NCI-H128 (cell line): ENCODE measurements around the gene MTCL1.

ENCODE experiments used
- DNase-seq: peaks from one replicate; lab custom pipeline; 2025; ENCODE audit not compliant: unreplicated experiment; lab: John Stamatoyannopoulos, UW

The MTCL1 gene

DNA sequence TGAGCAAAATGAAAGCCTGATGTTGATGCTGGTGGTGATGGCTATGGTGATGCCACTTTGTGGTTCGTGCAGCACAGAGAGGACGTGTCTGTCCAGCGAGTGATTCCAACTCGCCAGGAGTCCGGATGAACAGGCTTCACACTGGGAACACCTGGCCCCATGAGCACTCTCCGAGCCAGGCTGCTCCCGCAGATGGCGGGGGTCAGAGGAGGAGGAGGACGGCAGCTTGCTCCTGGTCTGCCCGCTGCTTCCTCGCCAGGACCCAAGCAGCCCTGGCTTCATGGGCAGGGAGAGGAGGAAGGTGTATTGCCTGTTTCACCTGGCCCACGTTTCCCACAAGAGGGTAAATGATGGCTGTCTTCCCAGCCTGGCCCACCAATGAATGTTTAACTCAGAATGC is 121.6 kb downstream of the MTCL1 start:
- no peak for DNase-seq

DNA sequence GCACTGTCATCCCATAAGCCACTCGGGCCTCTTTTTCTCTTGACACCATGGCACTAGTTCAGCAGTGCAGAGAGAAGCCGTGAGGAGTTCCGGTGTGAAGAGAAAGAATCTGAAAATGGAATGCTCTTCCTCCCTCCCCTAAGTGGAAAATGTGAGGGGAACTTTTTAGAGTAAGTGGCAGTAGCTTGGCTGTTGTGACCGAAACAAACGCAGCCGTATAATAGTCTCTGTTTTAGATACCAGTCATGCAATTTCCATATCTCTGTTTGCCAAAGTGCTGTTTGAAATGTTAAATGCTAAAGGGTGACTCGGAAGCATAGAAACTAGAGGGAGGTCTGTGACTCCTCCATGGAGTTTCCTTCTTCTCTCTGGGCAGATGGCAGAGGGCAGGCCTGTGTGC is 122.9 kb downstream of the MTCL1 start:
- no peak for DNase-seq

GRCh38 chr18:8828798-8829197 is 123.4 kb downstream of the MTCL1 start:
- no peak for DNase-seq

GRCh38 chr18:8830067-8831060 is 125.0 kb downstream of the MTCL1 start:
- no peak for DNase-seq

DNA sequence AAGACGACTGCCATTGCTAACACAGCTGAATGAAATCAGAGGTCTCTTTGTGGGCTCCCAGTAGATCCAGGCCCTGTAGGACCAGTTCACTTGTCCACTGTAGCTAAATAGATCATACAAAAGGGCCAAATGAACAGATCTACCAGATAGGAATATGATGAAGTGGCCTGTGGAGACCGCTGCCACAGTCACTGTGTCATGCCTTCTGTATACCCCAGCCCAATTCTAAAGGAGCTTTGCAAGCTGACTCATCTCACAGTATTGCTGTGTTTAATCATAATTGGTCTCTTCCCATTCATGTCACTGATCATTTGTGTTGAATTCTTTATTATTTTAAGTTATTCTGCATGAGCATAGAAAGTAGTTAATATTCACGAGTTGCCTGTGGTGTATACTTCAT is 125.8 kb downstream of the MTCL1 start:
- no peak for DNase-seq

DNA sequence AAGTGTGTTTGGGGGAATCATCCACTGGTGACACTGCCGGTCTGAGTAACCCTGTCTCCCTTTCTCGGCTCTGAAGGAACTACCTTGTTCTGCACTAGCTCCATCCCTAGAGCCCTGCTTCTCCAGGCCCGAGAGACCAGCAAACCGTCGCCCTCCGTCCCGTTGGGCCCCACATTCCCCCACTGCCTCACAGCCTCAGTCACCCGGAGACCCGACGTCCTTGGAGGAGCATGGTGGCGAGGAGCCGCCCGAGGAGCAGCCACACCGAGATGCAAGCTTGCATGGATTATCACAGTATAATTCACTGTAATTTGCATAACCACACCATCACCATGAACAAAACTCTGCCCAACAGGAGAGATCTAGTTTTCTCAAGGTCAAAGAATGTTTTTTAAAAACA is 126.2 kb downstream of the MTCL1 start:
- DNase-seq = no peak

DNA sequence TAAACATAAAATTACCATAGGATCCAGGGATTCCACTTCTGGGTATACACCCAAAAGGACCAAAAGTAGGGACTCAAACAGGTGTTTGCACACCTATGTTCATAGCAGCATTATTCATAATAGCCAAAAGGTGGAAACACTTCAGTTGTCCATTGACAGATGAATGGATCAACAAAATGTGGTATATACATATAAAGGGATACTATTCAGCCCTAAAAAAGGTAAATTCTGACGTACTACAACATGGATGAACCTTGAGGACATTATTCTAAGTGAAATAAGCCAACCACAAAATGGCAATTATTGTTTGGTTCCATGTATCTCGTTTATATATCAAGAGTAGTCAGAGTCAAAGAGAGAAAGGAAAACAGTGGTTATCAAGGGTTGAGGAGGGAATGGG is 128.1 kb downstream of the MTCL1 start:
- DNase-seq = no peak

- DNase-seq = no peak
These were observed 129.5 kb downstream of the MTCL1 start for GRCh38 chr18:8834881-8835280.

DNA sequence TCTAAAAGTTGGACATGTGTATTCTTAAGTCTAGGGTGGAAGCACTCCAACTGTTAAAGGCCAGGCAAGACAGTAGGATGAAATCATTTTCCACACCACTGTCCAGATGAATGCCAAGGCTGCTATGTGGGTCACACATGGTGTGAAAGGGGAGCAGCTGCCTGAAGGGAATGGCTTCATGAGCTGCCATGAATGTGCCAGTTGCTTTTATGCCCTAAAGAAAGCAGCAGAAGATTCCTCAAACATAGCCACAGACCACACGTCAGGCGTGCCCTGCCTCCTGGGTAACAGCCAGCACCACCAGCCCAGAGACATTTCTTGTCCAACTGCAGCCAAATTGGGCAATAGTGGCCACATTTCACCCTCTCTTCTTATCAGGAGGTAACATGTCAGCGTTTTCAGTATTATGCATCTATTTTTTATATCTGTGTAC is 130.2 kb downstream of the MTCL1 start:
- no peak for DNase-seq

- DNase-seq = no peak
These were observed 133.9 kb downstream of the MTCL1 start for GRCh38 chr18:8839281-8839680.

GRCh38 chr18:8841781-8842485 is 136.6 kb downstream of the MTCL1 start:
- DNase-seq = no peak

DNA sequence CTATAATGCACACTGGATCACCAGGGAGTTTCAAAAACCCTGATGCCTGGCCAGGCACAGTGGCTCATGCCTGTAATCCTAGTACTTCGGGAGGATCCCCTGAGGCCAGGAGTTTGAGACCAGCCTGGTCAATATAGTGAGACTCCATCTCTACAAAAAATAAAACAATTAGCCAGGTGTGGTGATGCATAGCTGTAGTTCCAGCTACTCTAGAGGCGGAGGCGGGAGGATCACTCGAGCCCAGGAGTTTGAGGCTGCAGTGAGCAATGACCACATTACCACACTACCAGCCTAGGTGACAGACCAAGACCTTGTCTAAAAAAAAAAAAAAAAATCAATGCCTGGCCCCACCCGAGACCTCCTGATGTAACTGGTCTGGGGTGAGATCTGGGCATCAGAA is 137.2 kb downstream of the MTCL1 start:
- DNase-seq = no peak

DNA sequence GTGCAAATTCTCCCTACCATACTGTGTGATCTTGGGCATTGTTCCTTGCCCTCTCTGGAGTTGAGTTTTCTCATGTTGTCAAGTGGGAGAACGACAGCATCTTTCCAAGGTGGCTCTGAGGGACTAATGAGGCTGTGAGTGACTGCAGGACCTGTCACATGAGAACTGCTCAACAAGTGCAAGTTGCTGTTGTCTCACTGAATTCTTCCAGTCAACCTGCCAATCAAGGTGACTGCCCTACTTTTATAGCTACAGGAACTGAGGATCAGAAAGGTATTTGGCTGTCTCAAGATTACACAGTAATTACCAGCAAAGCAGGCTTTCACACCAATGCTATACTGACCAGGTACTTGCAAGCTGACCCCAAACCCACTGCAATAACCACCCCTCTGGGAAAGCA is 137.6 kb downstream of the MTCL1 start:
- no peak for DNase-seq

GRCh38 chr18:8844721-8845148 is 139.4 kb downstream of the MTCL1 start:
- peak; percentile 71 for DNase-seq

DNA sequence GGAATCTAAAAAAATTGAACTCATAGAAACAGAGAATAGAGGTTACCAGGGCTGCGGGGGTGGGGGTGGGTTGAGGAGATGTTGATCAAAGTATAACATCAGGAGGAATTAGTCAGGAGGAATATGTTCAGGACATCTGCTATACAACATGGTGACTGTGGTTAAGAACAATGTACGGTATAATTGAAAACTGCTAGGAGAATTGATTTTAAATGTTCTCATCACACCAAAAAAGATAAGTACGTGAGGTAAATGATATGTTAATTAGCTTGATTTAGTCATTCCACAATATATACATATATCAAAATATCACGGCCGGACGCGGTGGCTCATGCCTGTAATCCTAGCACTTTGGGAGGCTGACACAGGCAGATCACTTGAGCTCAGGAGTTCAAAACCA is 140.2 kb downstream of the MTCL1 start:
- DNase-seq = no peak

DNA sequence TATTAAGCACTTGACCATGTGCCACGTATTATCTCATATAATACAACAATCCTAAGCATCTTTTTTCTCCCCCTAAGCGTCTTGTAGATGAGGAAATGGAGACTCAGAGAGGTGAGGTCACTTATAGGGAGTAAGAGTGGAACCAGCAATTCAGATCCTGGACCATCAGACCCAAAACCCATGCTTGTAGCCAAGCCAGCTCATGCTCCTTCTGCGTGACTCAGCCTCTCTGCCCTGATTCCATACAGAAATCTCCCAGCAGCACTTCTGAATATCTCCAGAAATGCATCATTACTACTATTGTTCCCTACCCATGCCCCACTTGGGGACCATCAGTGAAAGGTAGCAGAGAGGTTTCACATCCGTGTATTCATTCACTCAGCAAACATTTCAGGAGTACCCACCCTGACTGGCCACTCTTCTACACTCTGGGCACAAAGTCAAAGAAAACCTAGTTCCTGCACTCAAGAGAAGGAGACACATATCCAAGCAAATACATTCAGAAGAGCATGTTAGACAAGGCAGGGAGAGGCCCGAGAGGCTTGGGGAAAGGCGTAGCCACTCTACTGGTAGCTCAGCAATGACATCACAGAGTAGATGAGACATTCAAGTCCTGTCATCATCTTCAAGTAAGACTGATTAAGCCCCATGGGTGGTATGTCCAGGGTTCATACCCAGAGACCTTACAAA is 141.9 kb downstream of the MTCL1 start:
- DNase-seq = no peak

- DNase-seq = no peak
These were observed 142.5 kb downstream of the MTCL1 start for GRCh38 chr18:8847900-8848299.

DNA sequence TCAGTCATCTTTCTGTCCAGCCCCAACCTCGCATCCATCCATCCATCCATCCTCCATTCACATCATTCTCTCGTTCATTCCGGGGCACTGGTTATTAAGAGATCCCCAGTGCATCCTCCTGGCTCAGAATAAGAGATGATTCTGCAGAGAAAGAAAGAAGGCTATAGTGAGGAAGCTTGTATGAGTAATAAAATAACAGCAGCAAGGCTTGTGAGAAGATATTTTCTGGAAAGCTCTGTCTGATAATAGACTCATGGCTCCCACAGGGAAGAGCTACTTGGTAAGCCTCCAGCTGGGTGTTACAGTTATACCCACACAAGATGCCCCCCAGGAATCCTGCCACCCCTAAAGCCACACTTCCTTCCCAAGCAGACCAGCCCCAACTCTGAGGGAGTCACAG is 143.2 kb downstream of the MTCL1 start:
- no peak for DNase-seq

GRCh38 chr18:8849696-8850095 is 144.3 kb downstream of the MTCL1 start:
- DNase-seq = no peak

DNA sequence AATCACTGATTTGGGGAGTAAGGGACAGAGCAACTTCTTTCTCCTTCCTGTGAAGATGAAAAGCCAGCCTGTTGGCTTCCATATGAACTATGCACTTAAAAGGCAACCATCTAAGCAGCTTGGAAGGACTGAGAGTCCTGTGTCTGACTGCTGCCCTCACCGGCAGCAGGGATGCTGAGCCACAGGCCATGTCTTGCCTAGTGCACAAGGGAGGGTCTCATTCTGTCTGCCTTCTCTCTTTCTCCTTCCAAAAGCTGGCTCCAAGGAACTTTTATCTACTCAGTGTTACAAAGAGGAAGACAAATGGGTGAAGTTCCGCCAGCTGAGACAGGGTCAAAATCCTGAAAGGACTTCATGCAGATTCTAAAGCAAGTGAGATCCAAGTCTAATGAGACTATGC is 146.3 kb downstream of the MTCL1 start:
- DNase-seq = no peak

GRCh38 chr18:8854550-8854949 is 149.2 kb downstream of the MTCL1 start:
- no peak for DNase-seq

- no peak for DNase-seq
These were observed 149.6 kb downstream of the MTCL1 start for GRCh38 chr18:8854962-8855361.
